Subcutaneous abdominal adipose tissue (tissue), 5 donors: ENCODE results near the gene CROCC.

Experiments
- H3K27ac ChIP-seq: one replicate; pipeline ENCODE4 v1.7.0; 2013; ENCODE audit warnings: low read depth, mild to moderate bottlenecking, inconsistent platforms, low read length, moderate library complexity
- H3K27me3 ChIP-seq, 5 donors: one replicate each; pipeline ENCODE4 v1.7.0; 2013; ENCODE audit warnings: low read length in 5 of 5, inconsistent platforms in 1 of 5; ENCODE audit not compliant: control insufficient read depth in 5 of 5, insufficient read depth in 4 of 5
- H3K36me3 ChIP-seq, 5 donors: one replicate each; pipeline ENCODE4 v1.7.0; 2013; ENCODE audit warnings: low read length in 5 of 5; ENCODE audit not compliant: control insufficient read depth in 5 of 5, insufficient read depth in 5 of 5
- H3K4me1 ChIP-seq, 5 donors: one replicate each; pipeline ENCODE4 v1.7.0; 2013; ENCODE audit warnings: low read length in 5 of 5, mild to moderate bottlenecking in 3 of 5, moderate library complexity in 1 of 5; ENCODE audit not compliant: control insufficient read depth in 5 of 5, insufficient read depth in 5 of 5
- H3K4me3 ChIP-seq, 5 donors: one replicate each; pipeline ENCODE4 v1.7.0; 2013; ENCODE audit warnings: low read length in 5 of 5, low read depth in 1 of 5
- H3K9ac ChIP-seq, 5 donors: one replicate each; pipeline ENCODE4 v1.7.0; 2013; ENCODE audit warnings: low read length in 5 of 5, mild to moderate bottlenecking in 4 of 5, moderate library complexity in 3 of 5
- H3K9me3 ChIP-seq, 5 donors: one replicate each; pipeline ENCODE4 v1.7.0; 2013; ENCODE audit warnings: low read length in 5 of 5; ENCODE audit not compliant: control insufficient read depth in 5 of 5
- donor health status: healthy.
- donor health status: healthy.
- donor health status: healthy.
- donor health status: healthy.
- donor health status: healthy.

CROCC gene

DNA sequence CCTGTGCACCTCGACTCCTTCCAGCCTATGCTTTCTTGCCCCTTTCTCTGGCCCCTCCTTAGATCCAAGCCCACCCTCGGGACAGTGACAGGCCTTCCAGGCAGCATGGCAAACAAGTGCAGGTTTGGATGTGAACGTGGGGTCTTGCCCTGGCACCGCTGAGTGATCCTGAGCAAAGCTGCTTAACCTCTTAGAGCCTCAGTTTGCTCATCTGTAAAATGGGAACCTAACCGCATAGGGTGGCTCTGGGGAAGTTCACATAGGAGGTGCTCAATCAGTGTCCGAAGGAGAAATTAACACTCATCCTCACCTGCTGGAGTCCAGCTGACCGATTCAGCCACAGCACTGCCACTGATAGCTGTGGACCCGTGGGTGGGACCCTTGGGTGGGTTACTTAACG is 51.5 kb downstream of the CROCC start:
- Histone ChIP-seq H3K9ac (no peak overlapping the region), H3K27ac (no peak overlapping the region), H3K36me3 (peaks cover 0 to 32% (median 19%) of the 10 kb centered on the region in 5 donors), H3K9me3 (no peaks in the 10 kb centered on the region), H3K27me3 (no peaks in the 10 kb centered on the region), H3K4me1 (peaks cover 0 to 13% (median 9%) of the 10 kb centered on the region in 5 donors), H3K4me3 (no peak overlapping the region)

DNA sequence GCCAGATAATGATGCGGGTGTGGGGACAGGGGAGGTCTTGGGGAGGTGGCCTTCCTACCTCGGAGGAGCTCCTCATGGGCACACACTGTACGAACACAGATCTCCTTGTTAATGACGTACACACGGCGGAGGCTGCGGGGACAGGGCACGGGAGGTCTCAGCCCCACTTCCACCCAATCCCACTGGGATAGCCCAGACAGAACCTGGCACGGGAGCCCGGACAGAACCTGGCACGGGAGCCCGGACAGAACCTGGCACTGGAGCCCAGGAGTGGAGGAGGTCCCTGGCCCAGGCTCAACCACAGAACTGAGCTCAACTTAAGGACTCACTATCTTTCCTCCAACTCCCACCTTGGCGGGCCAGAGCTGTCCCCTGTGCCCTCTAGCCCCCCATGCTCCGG is 53.5 kb downstream of the CROCC start:
- no peak overlapping the region for H3K4me3 ChIP-seq
- no peak overlapping the region for H3K9ac ChIP-seq
- H3K27ac ChIP-seq, result no peak overlapping the region
- H3K4me1 ChIP-seq, result peaks cover 0 to 27% (median 24%) of the 10 kb centered on the region in 5 donors
- H3K36me3 ChIP-seq, result peaks cover 0 to 14% (median 11%) of the 10 kb centered on the region in 5 donors
- peaks cover 0 to 4% (median 0%) of the 10 kb centered on the region in 5 donors for H3K27me3 ChIP-seq
- no peaks in the 10 kb centered on the region for H3K9me3 ChIP-seq

DNA sequence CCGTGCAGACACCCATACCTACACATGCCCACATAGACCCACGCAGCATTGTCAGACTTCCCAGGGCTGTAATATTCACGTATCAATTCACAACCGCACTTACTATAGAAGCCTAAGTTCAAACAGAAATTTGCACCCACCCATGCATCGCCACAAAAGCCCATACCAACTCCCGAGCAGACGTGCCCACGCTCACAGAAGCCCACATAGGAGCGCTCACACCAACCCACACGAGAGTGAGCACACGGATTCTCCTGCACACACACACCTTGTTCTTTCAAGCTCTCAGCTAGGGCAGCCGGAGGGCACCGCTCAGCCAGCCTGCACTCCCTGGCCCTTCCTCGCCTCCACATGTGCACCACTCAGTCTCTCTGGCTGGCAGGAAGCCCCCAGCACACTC is 54.1 kb downstream of the CROCC start:
- H3K4me1 ChIP-seq, result peaks cover 0 to 31% (median 24%) of the 10 kb centered on the region in 5 donors
- peaks cover 0 to 4% (median 2%) of the 10 kb centered on the region in 5 donors for H3K27me3 ChIP-seq
- H3K9ac ChIP-seq, result no peak overlapping the region
- no peak overlapping the region for H3K27ac ChIP-seq
- peaks cover 0 to 8% (median 6%) of the 10 kb centered on the region in 5 donors for H3K36me3 ChIP-seq
- H3K4me3 ChIP-seq, result no peak overlapping the region
- no peaks in the 10 kb centered on the region for H3K9me3 ChIP-seq

DNA sequence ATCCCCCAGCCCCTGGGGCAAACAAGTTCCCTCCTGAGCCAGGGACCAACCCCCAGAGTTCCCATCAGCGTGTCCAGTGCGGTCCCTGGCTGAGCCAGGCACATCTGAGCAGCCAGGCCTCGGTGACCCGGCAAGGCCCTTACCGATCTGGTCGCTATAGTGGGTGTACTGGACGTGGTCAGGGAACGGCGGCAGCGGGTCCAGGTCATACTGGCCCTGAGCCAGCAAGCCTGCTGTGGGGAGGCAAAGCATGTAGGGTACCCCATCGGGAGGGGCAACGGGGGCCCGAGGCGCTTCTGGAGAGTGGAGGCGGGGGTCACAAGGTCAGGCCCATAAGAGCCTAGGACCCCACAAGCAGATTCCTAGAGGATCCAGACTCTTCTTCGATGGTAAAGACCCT is 55.2 kb downstream of the CROCC start:
- no peak overlapping the region for H3K27ac ChIP-seq
- H3K4me1 ChIP-seq, result peaks cover 0 to 34% (median 24%) of the 10 kb centered on the region in 5 donors
- peaks cover 0 to 5% (median 3%) of the 10 kb centered on the region in 5 donors for H3K27me3 ChIP-seq
- H3K9me3 ChIP-seq, result no peaks in the 10 kb centered on the region
- H3K36me3 ChIP-seq, result peaks cover 0 to 3% (median 0%) of the 10 kb centered on the region in 5 donors
- no peak overlapping the region for H3K4me3 ChIP-seq
- H3K9ac ChIP-seq, result no peak overlapping the region

DNA sequence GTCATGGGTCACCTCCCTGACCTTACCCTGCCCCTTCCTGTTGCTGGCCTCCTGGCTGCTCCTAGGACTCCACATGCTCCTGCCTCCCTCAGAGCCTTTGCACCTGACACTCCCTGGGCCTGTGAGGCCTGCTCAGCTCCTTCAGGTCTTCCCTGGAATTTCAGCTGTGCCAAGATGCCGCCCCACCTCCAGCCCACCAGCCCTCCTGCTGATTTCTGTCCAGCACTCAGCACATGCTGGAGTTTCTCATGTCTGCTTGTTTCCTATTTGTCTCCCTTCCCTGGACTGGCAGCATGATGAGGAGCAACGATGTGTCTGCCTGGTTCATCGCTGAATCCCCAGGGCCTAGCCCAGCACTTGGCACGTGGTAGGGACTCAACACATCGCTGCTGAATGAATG is 55.6 kb downstream of the CROCC start:
- peaks cover 0 to 3% (median 0%) of the 10 kb centered on the region in 5 donors for H3K36me3 ChIP-seq
- no peak overlapping the region for H3K27ac ChIP-seq
- H3K27me3 ChIP-seq, result peaks cover 0 to 5% (median 3%) of the 10 kb centered on the region in 5 donors
- no peak overlapping the region for H3K4me3 ChIP-seq
- H3K9ac ChIP-seq, result no peak overlapping the region
- H3K4me1 ChIP-seq, result peaks cover 0 to 34% (median 24%) of the 10 kb centered on the region in 5 donors
- no peaks in the 10 kb centered on the region for H3K9me3 ChIP-seq

DNA sequence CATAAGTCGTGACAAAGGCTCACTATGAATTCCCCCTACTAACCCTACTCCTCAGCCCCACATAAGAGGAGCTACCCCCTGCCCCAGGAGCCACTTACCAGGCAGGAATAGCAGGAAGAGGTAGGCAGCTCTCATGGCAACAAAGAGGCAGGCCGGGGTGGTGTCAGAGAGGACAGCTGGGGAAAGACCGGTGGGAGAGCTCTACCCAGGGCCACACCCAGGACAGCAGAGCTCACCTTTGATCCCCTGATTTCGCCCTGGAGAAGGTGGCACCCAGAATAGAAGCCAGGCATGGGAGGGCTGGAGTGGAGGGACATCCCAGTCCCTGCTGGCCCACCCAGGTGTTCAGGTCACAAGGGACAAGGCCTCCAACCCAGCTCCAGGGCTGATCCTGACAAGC is 56.4 kb downstream of the CROCC start:
- H3K4me1 ChIP-seq, result peaks cover 0 to 34% (median 24%) of the 10 kb centered on the region in 5 donors
- no peaks in the 10 kb centered on the region for H3K9me3 ChIP-seq
- H3K9ac ChIP-seq, result peak overlapping the region in 1 of 5 donors; percentile 43
- no peak overlapping the region for H3K27ac ChIP-seq
- H3K4me3 ChIP-seq, result no peak overlapping the region
- H3K27me3 ChIP-seq, result peaks cover 0 to 5% (median 3%) of the 10 kb centered on the region in 5 donors
- peaks cover 0 to 3% (median 0%) of the 10 kb centered on the region in 5 donors for H3K36me3 ChIP-seq

DNA sequence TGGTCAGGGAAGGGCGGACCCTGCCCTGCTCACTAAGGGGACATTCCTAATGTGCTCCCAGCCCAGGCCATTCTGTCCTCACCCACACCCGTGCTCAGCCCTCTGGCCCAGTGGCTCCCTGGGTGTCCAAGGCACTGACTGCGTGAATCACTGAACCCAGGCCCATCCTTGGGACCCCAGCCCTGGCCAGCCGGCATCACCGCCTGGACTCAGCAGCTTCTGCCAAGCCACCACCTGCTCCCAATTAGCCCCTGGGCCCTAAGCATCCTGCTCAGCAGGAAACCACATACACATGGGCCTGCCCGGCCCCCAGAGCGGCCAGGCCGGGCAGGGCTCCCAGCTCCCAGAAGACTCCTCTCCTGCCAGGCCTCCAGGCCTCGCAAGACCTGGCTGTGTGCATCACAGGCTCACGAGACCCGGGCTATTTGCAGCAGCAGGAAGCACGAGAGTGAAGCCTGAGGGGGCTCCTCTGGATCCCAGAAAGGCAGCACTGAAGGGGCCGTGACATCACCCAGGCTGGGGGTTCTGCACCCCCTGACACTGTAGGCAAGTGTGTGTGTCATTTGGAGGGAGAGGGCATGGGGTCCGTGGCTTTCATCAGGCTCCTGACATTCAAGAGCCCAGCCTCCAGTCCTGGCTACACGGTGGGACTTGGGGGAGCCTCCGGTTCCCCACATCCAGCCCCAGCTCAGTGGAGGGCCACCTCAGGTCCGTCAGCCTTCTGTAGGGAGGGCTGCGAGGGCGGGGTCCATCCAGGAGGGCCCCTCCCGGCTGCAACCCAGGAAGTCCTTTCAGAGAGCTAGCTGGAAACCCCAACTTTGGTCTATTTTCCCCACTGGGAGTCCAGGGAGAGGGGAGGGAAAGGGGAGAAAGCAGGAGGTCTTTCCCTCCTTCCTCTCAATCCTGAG is 57.1 kb downstream of the CROCC start:
- peaks cover 0 to 5% (median 3%) of the 10 kb centered on the region in 5 donors for H3K27me3 ChIP-seq
- H3K9me3 ChIP-seq, result no peaks in the 10 kb centered on the region
- H3K36me3 ChIP-seq, result no peaks in the 10 kb centered on the region
- no peak overlapping the region for H3K27ac ChIP-seq
- peaks cover 0 to 34% (median 24%) of the 10 kb centered on the region in 5 donors for H3K4me1 ChIP-seq
- H3K4me3 ChIP-seq, result peak overlapping the region in 4 of 5 donors; percentile 6 to 43 (median 16)
- peak overlapping the region in 2 of 5 donors; percentile 29 to 48 for H3K9ac ChIP-seq

DNA sequence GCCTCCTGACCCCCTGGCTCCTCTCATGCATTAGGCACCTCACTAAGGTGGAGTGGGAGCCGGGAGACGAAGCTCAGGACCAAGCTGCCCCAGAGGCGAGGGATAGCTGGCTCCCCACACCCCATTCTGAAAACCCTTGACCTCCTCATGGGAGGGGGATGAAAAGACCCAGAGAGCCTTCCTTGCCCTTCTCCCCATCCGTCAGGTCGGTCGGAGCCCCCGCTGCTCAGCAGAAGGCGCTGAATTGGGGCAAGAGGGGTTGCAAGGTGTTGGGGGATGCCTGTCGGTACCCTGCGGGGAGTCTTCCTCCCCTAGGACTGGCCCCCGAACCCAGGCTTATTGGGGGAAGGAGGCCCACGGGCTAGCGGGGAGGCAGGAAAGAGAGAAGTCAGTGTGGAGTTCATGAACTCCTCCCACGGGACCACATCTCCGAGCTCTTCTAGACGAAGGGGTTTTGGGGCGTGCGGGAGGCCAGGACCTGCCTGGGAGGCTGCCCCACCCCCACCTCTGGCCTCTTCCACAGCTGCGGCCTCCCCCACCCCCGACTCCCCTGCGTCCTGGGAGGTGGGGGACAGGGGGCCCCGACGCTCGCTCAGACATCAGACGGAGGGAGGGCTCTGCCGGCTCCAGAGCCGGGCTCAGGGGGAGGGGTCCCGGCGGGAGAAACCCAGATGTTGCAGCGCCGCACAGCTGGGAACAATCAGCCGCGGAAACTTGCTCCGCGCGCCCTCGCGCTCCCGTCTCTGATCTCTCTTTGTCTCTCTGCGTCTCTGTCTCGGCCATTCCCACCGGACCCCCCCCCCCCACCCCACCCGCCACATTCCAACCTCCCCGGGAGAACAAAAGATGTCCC is 58.0 kb downstream of the CROCC start:
- Histone ChIP-seq H3K4me1 (peaks cover 2 to 42% (median 30%) of the 10 kb centered on the region in 5 donors), H3K27ac (no peak overlapping the region), H3K9me3 (no peaks in the 10 kb centered on the region), H3K27me3 (peaks cover 0 to 5% (median 3%) of the 10 kb centered on the region in 5 donors), H3K9ac (peak overlapping the region in 2 of 5 donors; percentile 29 to 48), H3K4me3 (peak overlapping the region in 4 of 5 donors; percentile 6 to 58 (median 30)), H3K36me3 (no peaks in the 10 kb centered on the region)

DNA sequence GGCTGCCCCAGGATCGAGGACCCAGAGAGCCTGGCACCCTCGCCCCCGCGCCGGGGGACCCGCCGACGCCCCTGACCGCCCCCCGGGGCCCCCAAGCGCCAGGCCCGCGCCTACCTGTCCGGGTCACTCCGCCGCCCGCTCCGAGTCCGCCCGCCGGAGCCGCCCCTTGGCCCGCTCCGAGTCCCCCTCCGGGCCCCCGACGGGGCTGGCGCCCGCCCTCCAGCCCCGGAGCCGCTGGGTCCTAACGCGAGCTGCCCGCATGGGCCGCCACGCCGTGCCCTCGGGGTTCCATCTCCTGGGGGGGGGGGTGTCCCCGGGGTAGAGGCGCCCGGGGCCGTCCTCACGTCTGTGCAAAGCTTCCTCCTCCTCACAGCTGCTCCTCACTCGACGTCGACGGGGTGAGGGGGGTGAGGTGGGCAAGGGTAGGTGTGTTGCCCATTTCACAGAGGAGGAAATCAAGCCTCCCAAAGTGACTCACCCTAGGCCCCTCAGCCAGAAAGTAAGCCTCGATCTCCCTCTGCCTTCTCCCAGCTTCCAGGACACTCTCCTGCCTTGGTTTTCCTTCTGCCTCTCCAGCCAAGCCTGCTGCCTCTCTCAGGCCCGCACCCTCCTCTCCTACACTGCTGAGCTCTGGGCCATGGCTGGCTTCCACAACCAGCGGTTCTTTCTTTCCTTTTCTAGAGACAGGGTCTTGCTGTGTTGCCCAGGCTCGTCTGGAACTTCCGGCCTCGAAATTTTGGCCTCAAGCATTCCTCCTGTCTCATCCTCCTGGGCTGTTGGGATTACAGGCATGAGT is 58.9 kb downstream of the CROCC start, which contains the start of gene MFAP2:
MFAP2 (minus strand) TSS at position 148 of the 796 bp plus-strand sequence. CDS start 2,347 bp downstream, outside the sequence.
- H3K4me1 ChIP-seq, result peaks cover 2 to 39% (median 27%) of the 10 kb centered on the region in 5 donors
- H3K9ac ChIP-seq, result peak within 1 kb of the TSS in 2 of 5 donors; percentile 20 to 48
- H3K4me3 ChIP-seq, result peak within 1 kb of the TSS in 4 of 5 donors; percentile 6 to 58 (median 30)
- no peaks in the 10 kb centered on the region for H3K9me3 ChIP-seq
- H3K27ac ChIP-seq, result no peak within 1 kb of the TSS
- peaks cover 0 to 5% (median 3%) of the 10 kb centered on the region in 5 donors for H3K27me3 ChIP-seq
- peaks cover 0 to 2% (median under 1%) of the 10 kb centered on the region in 5 donors for H3K36me3 ChIP-seq
